Measurements from ENCODE around the gene GATAD2A.
A peak's percentile ranks its signal among the peaks of the same experiment; 100 is the strongest.

Gene GATAD2A

DNA sequence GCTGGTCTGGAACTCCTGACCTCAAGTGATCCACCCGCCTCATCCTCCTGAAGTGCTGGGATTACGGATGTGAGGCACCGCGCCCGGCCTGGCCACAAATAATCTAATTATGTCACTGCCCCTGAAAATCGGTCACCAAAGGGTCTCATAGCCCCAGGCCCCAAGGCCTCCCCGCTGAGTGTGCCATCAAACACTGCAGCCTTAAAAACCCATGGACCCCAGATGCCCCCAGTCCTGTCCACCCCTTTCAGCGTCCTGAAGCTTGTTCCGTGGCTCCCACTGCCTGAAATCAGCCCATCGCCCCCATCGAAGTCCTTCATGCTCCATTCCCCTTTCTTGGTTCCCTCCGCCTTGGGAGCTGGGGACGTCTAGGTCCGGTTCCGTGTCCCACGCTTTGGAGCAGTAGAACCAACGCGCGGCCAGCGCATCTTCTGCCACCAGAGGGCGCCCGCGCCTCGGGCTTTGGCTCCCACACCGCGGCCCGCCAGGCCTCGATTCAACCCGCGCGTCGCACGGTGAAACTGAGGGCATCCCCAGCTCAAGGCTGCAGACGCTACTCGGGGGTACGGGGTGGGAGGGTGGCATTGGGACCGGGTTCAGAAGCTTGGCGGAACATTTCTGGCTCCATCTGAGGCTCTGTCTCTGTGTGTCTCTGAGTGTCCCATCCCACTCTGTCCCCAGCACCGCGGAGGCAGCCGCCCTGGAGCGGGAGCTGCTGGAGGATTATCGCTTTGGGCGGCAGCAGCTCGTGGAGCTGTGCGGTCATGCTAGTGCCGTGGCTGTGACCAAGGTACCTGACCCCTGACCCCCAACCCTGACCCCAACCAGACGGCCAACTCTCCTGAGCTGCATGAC, 126.7 kb downstream of the GATAD2A start:
- peak; percentile 86 for DNase-seq (ENCODE audit: low spot score)

DNA sequence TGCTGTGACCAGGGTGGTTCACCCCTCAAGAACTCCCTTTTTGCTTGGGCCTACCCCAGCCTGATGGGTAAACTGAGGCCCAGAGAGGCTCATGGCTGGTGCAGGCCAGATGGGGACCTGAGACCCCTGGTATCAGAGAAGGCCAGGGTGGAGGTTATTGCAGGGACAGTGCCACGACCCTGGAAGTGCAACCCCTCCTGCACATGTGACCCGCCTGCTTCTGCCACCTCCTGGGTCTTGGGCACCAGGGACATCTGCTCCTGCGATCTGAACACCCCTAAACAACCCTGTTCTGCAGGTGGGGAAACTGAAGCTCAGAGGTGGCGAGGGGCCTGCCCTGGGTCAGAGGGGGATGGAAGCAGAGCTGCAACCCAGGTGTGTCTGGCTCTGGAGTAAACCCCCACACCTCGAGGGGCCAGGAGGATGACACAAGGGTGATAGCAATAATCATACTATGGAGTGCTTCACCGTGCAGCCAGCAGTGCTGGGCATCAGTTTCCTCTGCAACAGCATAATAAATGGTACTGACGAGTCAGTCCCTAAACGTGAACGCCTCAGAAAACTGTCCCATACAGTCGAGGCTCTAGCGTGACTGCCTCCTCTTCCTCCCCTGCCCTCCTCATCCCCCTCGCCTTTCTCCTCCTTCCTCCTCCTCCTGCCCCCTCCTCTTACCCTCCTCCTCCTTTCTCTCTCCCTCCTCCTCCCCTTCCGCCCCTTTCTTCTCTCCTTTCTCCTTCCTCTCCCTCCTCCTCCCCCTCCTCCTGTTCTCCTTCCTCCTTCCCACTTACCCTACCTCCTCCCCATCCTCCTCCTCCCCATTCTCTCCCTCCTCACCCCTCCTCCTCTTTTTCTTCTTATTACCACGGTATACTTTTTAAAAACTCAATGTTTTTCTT, 127.6 kb downstream of the GATAD2A start:
- no peak for DNase-seq (ENCODE audit: low spot score)

DNA sequence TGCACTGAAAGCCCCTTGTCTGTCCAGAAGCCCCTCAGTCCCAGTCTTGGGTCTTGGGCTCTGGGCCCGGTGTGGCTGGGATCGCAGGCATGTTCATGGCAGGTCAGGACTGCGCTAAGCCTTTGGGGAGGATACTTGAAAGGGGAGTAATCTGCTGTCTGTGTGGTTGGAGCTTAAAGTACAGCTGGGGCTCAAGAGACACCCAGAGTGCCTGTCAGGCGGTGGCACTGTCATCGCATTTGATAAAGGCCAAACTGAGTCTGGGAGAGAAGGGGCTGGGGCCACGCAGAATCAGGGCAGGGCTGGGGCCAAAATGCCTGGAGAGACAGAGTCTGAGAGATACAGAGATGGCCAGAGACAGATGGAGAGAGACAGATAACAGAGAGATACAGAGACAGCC, 128.4 kb downstream of the GATAD2A start:
- DNase-seq (ENCODE audit: low spot score): no peak

DNA sequence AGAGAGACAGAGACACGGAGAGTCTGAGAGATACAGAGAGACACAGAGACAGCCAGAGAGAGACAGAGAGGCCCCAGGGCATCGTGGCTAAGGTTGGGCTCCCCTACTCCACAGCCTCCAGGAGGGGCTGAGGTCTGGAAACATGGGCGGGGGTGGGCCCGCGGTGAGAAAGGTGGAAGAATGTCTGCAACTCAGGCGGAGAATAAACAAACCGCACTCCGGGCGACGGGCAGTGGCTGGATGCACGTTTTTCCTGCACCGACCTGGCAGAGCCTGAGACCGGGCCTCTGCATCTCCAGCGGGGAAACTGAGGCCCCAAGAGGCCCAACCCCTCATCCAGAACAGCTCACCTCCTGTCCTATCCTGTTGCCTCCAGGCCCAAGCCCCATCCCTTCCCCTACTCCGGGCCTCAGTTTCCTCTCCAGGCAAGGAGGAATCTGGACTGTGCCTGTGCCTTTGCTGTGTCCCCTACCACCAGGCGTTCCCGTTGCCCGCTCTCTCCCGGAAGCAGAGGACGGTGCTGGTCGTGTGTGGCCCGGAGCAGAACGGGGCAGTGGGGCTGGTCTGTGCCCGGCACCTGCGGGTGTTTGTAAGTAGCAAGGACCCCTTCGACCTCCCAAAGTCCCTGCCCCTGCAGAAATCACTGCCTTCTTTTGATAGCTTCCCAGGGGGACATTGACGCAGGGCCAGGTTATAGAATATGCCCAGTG, 129.2 kb downstream of the GATAD2A start:
- no peak for DNase-seq (ENCODE audit: low spot score)

DNA sequence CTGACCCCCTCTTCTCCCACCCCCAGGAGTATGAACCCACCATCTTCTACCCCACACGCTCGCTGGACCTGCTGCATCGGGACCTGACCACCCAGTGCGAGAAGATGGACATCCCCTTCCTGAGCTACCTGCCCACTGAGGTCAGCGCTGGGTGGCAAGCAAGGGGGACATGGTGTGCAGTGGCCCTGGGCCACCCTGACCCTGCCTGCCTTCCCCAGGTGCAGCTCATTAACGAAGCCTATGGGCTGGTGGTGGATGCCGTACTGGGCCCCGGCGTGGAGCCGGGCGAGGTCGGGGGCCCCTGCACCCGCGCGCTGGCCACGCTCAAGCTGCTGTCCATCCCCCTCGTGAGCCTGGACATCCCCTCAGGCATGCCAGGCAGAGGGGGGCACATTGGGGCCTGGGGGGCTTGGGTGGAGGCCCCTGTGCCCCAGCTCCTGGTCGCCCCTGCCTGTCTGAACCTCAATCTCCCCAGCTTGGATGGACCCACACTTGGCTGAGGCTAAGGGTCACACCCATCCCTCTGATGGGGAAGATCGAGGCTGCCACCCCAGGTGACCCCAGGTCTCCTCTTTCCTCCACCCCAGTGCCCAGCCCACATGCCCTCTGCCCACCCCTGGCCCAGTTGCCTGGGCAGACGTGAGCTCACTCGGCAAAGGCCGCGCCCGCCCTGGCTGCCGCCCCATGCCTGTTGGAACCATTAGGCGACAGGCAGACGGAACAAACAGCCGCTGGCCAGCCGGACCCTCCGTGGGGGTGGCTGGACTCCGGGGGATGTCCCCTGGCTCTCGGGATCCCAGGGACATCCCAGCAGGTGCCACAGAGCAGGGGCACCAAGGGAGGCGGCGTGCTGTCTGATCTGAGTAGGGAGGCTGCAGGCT, 130.1 kb downstream of the GATAD2A start:
- no peak for DNase-seq (ENCODE audit: low spot score)

DNA sequence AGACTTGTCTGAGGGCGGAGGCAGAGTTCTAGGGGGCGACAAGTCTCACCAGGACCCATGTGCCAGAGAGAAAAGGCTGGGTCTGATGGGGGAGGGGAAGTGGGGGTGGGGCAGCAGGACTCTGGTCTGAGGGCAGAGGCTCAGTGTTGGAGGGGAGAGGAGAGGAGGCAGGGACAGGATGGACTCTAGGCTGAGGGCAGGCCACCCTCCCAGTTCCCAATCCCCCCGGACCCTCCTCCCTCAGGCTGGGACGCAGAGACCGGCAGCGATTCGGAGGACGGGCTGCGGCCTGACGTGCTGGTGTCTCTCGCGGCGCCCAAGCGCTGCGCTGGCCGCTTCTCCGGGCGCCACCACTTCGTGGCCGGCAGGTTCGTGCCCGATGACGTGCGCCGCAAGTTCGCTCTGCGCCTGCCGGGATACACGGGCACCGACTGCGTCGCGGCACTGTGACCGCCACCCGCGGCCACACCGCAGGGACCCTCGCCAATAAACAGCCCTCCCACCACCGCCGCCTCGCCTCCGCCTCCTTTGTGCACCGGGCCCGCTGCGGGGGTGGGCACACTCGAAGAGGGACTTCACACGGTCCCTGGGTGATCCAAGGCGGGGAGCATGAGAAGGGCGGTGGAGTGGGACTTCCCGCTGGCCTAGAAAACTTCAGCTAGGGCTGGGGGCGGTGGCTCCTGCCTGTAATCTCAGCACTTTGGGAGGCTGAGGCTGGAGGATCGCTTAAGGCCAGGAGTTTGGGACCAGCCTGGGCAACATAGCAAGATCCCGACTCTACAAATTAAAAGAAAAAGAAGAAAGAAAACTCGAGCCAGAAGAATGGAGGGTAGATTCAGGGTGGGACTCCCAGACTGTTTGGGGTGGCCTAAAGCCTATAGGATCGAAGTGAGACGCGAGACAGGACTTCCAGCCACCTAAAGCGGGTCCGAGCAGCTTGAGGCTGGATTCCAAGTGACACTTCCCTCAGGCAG, 131.9 kb downstream of the GATAD2A start:
- DNase-seq (ENCODE audit: low spot score): no peak

DNA sequence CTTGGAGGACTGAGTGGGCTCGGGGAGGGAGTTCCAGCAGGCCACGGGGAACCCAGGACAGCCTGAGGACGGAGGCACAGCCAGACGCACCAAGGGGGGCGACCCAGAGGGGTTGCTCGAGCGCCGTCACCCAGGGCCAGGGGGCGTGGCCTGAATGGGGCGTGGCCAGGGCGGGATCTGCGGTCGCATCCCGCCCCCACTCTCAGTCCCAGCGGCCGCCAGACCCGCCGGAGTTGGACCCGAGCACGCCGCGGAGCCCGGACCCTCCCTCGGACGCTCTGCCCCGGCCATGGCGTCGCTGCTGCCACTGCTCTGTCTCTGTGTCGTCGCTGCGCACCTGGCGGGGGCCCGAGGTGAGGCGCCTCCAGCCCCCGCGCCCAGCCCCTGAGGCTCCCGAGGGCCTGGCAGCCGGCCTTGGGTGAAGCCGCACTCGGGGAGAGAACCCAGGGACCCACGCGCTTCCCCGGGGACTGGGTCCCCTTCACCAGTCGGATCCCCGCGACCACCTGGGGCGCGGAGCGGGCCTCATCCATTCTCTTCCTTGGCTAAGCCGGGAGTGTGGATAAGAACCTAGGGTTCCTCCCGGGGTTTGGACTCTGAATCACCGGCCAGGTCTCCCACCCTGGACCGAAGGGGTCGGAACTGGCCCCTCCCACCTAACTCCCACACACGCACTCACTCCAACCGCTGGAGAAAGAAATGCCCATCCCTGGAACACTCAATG, 132.7 kb downstream of the GATAD2A start, which contains the start of gene CILP2:
Gene CILP2, plus strand, starts transcription at position 205 of the 724 bp plus-strand sequence. Its CDS starts 85 bp downstream, at position 290.
- DNase-seq (ENCODE audit: low spot score): no peak

DNA sequence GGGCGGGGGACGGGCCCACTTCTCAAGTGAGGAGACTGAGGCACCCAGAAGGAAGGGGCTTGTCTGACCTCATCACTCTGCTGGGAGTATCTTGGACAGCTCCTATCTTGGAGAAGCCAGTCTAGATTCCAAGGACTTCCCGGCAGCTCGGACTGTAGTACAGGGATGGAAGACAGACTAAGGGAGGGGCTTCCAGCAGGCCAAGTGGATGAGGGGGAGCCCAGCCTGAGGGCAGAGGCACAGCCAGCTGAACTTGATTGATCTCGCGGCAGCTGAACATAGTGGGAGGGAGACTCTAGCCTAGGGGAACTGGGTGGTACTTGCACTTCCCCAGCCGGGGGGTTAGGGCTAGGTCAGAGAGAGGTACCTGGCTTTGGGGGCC, 133.3 kb downstream of the GATAD2A start:
- no peak for DNase-seq (ENCODE audit: low spot score)

DNA sequence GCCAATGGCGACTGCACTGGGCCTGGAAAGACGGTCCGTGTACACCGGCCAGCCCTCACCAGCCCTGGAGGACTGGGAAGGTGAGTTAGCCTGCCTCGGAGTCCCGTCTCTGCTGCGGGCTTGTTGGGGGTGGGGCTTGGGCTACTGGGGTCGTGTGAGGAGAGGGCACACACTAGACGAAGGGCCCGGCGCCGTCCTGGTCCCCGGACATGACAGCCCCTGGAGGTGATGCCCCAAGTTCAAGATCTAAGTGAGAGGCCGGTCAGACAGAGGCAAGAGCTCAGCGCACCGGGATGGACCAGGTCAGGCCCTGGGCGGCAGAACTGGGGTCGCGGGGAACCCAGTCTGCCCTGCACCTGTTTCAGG, 134.2 kb downstream of the GATAD2A start:
- no peak for DNase-seq (ENCODE audit: low spot score)

DNA sequence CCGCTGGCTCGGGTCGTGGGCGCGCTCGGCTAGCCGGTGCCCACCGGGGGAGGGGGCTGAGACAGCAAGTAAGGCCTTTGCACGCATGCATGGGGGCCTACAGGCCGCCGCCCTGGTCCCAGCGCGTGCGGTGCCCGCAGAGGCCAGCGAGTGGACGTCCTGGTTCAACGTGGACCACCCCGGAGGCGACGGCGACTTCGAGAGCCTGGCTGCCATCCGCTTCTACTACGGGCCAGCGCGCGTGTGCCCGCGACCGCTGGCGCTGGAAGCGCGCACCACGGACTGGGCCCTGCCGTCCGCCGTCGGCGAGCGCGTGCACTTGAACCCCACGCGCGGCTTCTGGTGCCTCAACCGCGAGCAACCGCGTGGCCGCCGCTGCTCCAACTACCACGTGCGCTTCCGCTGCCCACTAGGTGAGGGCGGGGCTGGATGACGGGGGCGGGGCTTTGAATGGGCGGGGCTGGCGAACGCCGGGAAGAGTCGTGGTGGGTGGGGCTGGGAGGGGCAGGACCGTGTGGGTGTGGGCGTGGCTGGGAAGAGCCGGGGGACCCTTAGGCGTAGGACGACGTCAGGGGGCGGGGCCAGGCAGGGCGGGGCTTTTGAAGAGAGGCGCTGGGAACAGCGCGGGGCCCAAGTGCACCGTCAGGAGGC, 134.7 kb downstream of the GATAD2A start:
- DNase-seq (ENCODE audit: low spot score): peak; percentile 74

DNA sequence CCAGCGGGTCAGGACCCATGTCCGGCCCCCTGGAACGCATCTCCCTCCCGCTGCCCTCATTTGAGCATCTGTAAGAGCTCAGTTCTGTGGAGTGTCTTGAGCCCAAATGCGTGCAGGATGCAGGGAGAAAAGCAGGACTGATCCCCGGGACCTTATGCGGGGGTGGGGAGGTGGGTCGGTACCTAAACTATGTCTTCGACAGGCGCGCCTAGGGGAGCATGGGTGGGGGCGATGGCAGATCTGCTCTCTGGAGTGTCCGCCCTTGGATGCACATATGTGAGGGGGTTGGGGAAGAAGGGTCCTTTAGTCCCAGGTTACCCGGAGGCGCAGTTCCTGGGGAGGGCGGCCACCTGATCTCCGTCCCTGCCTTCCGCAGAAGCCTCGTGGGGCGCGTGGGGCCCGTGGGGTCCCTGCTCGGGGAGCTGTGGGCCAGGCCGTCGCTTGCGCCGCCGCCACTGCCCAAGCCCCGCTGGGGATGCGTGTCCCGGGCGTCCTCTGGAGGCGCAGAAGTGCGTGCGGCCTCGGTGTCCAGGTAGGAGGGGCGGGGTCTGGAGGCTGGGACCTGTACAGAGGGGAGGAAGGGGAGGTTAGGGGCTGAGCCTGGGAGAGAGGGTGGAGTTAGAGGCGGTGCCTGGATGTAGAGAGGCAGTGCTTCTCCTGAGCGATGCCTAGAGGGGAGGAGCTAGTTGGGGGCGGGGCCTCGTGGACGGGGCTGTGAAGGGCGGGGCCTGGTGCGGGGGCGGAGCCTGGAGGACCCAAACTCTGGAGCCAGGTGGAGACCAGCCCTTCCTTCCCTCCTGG, 135.4 kb downstream of the GATAD2A start:
- DNase-seq (ENCODE audit: low spot score): peak; percentile 66

DNA sequence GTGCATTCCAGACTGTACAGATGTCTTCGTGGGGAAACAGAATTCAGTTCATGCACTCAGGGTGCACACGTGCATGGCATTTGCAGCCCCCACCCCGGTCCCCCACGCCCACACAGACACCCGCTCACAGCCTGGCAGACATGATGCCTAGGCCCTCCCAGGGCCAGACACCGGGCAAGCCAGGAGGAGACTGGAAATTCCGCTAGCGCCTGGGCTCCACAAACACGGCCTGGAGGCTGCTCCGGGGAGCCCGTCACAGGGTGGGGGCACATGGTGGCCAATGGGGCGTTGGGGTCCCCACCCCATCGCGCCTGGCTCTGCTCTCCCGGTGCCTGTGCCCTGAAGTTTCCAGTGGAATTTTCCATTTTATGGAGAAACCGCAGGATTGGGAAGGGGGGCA, 136.1 kb downstream of the GATAD2A start:
- no peak for DNase-seq (ENCODE audit: low spot score)

DNA sequence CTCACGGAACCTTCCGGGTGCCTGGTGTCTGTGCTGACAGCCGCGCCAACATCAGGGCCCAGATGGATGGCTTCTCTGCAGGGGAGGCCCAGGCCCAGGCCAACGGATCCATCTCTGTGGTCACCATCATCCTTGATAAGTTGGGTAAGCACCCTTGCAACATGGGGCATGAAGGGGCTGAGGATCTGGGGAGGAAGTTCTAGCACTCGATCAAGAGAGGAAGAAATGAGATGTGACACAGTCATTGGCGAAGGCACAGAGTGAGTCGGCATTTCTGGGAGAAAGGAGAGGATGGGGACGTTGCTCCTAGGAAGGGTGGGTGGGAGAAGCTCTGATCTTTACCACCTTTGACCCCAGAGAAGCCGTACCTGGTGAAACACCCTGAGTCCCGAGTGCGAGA, 137.0 kb downstream of the GATAD2A start:
- no peak for DNase-seq (ENCODE audit: low spot score)

DNA sequence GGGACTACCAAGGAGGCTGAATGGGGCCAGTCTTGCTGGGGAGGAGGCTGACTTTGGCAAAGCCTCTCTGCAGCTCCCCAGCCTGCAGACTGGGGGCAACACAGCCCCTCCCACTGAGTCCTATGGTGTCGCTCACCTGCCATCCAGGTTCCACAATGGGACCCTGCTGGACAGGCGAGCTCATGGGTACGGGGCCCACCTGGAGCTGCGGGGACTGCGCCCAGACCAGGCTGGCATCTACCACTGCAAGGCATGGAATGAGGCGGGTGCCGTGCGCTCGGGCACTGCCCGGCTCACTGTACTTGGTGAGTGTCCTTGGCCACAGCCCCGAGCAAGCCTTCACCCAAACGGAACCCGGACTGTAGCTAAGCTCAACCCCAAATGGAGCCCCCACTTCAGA, 137.6 kb downstream of the GATAD2A start:
- no peak for DNase-seq (ENCODE audit: low spot score)

DNA sequence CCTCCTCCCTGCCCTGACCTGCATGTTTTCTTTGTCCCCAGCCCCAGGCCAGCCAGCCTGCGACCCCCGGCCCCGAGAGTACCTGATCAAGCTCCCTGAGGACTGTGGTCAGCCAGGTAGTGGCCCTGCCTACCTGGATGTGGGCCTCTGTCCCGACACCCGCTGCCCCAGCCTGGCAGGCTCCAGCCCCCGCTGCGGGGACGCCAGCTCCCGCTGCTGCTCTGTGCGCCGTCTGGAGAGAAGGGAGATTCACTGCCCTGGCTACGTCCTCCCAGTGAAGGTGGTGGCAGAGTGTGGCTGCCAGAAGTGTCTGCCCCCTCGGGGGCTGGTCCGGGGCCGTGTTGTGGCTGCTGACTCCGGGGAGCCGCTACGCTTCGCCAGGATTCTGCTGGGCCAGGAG, 138.2 kb downstream of the GATAD2A start:
- DNase-seq (ENCODE audit: low spot score): no peak

DNA sequence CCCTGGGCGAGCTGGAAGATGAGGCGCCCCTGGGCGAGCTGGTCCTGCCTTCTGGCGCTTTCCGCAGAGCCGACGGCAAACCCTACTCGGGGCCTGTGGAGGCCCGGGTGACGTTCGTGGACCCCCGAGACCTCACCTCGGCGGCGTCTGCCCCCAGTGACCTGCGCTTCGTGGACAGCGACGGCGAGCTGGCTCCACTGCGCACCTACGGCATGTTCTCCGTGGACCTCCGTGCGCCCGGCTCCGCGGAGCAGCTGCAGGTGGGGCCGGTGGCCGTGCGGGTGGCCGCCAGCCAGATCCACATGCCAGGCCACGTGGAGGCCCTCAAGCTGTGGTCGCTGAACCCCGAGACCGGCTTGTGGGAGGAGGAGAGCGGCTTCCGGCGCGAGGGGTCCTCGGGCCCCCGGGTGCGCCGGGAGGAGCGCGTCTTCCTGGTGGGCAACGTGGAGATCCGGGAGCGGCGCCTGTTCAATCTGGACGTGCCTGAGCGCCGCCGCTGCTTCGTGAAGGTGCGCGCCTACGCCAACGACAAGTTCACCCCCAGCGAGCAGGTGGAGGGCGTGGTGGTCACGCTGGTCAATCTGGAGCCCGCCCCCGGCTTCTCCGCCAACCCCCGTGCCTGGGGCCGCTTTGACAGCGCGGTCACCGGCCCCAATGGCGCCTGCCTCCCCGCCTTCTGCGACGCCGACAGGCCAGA, 138.9 kb downstream of the GATAD2A start:
- no peak for DNase-seq (ENCODE audit: low spot score)

DNA sequence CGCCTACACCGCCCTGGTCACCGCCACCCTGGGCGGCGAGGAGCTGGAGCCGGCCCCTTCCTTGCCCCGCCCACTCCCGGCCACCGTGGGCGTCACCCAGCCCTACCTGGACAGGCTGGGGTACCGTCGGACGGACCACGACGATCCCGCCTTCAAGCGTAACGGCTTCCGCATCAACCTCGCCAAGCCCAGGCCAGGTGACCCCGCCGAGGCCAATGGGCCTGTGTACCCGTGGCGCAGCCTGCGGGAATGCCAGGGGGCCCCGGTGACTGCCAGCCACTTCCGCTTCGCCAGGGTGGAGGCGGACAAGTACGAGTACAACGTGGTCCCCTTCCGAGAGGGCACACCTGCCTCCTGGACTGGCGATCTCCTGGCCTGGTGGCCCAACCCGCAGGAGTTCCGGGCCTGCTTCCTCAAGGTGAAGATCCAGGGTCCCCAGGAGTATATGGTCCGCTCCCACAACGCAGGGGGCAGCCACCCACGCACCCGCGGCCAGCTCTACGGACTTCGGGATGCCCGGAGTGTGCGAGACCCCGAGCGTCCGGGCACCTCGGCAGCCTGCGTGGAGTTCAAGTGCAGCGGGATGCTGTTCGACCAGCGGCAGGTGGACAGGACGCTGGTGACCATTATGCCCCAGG, 139.6 kb downstream of the GATAD2A start:
- no peak for DNase-seq (ENCODE audit: low spot score)

Data from activated CD4-positive, alpha-beta T cell treated with anti-CD3 and anti-CD28 coated beads, Interleukin-2, Interleukin-4, amounts not matched to agents 100 ng/mL and 50 ng/mL, durations not matched to agents 16 hours and 8 hours (primary cell).